ENCODE results near the gene LUC7L.
A peak's percentile ranks its signal among the peaks of the same experiment; 100 is the strongest.
"Not testable (repeated sequence)": the region's sequence is repeated elsewhere in the genome, so short reads cannot be mapped to it uniquely, and the experiment has no call there.

Gene LUC7L

GRCh38 chr16:178668-179015, 50.6 kb downstream of the LUC7L start:
- DNase-seq: no peak

DNA sequence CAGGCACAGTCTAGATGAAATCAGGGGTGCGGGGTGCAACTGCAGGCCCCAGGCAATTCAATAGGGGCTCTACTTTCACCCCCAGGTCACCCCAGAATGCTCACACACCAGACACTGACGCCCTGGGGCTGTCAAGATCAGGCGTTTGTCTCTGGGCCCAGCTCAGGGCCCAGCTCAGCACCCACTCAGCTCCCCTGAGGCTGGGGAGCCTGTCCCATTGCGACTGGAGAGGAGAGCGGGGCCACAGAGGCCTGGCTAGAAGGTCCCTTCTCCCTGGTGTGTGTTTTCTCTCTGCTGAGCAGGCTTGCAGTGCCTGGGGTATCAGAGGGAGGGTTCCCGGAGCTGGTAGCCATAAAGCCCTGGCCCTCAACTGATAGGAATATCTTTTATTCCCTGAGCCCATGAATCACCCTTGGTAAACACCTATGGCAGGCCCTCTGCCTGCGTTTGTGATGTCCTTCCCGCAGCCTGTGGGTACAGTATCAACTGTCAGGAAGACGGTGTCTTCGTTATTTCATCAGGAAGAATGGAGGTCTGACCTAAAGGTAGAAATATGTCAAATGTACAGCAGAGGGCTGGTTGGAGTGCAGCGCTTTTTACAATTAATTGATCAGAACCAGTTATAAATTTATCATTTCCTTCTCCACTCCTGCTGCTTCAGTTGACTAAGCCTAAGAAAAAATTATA, 51.1 kb downstream of the LUC7L start:
- DNase-seq: no peak

- peak; percentile 94 for DNase-seq
Measured at GRCh38 chr16:177394-177822, 51.8 kb downstream of the LUC7L start.

- not testable (repeated sequence) for DNase-seq
Measured at GRCh38 chr16:176477-177382, 52.5 kb downstream of the LUC7L start, which contains the start of gene HBA1. Gene HBA1, plus strand, starts transcription at chr16:176680. Its CDS starts 37 bp downstream, at chr16:176717.

DNA sequence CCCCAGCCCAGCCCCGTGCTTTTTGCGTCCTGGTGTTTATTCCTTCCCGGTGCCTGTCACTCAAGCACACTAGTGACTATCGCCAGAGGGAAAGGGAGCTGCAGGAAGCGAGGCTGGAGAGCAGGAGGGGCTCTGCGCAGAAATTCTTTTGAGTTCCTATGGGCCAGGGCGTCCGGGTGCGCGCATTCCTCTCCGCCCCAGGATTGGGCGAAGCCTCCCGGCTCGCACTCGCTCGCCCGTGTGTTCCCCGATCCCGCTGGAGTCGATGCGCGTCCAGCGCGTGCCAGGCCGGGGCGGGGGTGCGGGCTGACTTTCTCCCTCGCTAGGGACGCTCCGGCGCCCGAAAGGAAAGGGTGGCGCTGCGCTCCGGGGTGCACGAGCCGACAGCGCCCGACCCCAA, 53.2 kb downstream of the LUC7L start:
- not testable (repeated sequence) for DNase-seq

- DNase-seq: no peak
Measured at GRCh38 chr16:175011-175949, 54.0 kb downstream of the LUC7L start.

- DNase-seq: not testable (repeated sequence)
Measured at GRCh38 chr16:173928-174769, 55.1 kb downstream of the LUC7L start.

- not testable (repeated sequence) for DNase-seq
Measured at GRCh38 chr16:173211-173854, 55.9 kb downstream of the LUC7L start.

DNA sequence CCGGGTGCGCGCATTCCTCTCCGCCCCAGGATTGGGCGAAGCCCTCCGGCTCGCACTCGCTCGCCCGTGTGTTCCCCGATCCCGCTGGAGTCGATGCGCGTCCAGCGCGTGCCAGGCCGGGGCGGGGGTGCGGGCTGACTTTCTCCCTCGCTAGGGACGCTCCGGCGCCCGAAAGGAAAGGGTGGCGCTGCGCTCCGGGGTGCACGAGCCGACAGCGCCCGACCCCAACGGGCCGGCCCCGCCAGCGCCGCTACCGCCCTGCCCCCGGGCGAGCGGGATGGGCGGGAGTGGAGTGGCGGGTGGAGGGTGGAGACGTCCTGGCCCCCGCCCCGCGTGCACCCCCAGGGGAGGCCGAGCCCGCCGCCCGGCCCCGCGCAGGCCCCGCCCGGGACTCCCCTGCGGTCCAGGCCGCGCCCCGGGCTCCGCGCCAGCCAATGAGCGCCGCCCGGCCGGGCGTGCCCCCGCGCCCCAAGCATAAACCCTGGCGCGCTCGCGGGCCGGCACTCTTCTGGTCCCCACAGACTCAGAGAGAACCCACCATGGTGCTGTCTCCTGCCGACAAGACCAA, 56.8 kb downstream of the LUC7L start, which contains the start of gene HBA2:
Gene HBA2, plus strand, starts transcription at position 503 of the 568 bp plus-strand sequence. Its CDS starts 37 bp downstream, at position 540.
- DNase-seq: not testable (repeated sequence)

GRCh38 chr16:170788-171187, 58.5 kb downstream of the LUC7L start:
- DNase-seq: no peak

DNA sequence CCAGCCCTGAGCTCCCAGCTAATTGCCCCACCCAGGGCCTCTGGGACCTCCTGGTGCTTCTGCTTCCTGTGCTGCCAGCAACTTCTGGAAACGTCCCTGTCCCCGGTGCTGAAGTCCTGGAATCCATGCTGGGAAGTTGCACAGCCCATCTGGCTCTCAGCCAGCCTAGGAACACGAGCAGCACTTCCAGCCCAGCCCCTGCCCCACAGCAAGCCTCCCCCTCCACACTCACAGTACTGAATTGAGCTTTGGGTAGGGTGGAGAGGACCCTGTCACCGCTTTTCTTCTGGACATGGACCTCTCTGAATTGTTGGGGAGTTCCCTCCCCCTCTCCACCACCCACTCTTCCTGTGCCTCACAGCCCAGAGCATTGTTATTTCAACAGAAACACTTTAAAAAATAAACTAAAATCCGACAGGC, 59.2 kb downstream of the LUC7L start:
- not testable (repeated sequence) for DNase-seq

DNA sequence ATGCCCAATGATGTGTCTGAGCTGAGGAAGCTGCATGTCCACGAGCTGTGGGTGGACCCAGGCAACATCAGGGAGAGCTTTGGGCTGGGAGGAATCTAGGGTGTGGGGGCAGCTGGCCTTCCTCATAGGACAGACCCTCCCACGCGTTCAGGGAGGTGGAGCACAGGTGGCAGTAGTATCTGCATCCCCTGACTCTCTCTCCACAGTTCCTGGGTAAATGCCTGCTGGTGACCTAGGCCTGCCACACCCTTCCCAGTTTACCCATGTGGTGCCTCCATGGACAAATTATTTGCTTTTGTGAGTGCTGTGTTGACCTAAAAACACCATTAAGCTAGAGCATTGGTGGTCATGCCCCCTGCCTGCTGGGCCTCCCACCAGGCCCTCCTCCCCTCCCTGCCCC, 60.2 kb downstream of the LUC7L start:
- DNase-seq: no peak

- DNase-seq: peak; percentile 20
Measured at GRCh38 chr16:168424-168823, 60.8 kb downstream of the LUC7L start.

- no peak for DNase-seq
Measured at GRCh38 chr16:167122-167690, 62.0 kb downstream of the LUC7L start.

GRCh38 chr16:166375-167121, 62.7 kb downstream of the LUC7L start:
- DNase-seq: no peak

DNA sequence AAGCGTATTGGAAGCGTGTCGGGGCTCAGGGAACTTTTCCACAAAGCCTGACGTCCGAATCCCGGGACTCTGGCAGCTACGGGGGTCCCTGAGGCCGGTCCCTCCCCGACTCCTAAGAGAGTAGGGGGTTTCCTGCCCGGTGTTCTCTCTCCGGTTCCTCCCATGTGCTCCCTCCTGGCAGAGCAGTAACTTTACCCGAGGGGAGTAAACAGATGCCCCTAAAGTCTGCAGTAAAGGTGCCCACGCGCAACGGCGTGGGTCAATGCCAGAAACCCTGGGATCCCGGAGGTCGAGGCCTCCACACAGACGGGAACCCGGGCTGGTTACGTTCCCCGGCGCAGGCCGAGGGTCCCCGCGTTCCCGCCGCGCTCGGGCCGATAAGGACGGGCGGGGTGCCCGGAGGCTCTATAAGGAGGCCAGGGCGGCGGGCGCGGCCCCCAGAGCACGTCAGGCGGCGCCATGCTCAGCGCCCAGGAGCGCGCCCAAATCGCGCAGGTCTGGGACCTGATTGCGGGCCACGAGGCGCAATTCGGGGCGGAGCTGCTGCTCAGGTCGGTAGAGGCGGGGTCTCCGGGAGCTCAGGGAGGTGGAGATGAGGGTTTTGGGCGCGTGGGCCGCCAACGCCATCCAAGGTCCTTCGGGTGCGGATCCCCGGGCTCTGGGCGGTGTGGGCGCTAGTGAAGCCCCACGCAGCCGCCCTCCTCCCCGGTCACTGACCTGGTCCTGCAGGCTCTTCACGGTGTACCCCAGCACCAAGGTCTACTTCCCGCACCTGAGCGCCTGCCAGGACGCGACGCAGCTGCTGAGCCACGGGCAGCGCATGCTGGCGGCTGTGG, 63.5 kb downstream of the LUC7L start, which contains the start of gene HBM:
Gene HBM, plus strand, starts transcription at position 440 of the 836 bp plus-strand sequence. Its CDS starts 20 bp downstream, at position 460.
- peak; percentile 73 for DNase-seq

DNA sequence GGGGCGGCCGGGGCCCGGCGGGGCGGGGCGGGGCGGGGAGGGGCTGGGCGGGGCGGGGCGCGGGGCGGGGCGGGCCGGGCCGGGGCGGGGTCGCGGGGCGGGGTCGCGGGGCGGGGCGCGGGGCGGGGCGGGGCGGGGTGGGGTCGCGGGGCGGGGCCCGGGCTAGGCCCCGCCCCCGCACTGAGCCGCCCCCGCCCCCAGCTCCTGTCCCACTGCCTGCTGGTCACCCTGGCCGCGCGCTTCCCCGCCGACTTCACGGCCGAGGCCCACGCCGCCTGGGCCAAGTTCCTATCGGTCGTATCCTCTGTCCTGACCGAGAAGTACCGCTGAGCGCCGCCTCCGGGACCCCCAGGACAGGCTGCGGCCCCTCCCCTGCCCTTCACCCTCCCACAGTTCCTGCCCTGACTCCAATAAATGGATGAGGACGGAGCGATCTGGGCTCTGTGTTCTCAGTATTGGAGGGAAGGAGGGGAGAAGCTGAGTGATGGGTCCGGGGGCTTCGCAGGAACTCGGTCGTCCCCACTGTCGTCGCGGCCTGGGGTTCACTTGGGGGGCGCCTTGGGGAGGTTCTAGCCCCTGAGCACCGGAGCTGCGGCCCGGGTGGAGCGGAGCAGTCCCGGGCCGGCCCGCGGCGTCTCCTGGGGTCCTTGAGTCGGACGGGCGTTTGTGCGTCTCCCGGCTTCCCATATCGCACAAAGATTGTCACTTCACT, 64.3 kb downstream of the LUC7L start:
- peak; percentile 47 for DNase-seq
